GM21381 (cell line): ENCODE data around the gene PPTC7.
"Not testable (repeated sequence)": the region's sequence is repeated elsewhere in the genome, so short reads cannot be mapped to it uniquely, and the experiment has no call there.

Experiments
- ATAC-seq: cut with Tn5 transposase; IDR thresholded peaks from one replicate; pipeline ENCODE4 v1.9.1; 2021; ENCODE audit warnings: mild to moderate bottlenecking, moderate library complexity; ENCODE audit not compliant: unreplicated experiment

Gene PPTC7

DNA sequence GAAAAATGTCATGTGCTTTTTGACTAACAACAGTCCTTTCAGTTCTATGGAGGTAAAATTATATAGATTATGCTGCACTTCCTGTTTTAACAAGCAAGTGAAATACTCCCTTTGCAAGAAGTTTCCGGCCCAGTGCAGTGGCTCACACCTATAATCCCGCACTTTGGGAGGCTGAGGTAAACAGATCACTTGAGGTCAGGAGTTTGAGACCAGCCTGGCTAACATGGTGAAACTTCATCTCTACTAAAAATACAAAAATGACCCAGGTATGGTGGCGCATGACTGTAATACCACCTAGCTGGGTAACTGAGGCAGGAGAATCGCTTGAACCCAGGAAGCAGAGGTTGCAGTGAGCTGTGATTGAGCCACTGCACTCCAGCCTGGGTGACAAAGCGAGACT is 20.7 kb downstream of the PPTC7 start:
- ATAC-seq, result not testable (repeated sequence)

DNA sequence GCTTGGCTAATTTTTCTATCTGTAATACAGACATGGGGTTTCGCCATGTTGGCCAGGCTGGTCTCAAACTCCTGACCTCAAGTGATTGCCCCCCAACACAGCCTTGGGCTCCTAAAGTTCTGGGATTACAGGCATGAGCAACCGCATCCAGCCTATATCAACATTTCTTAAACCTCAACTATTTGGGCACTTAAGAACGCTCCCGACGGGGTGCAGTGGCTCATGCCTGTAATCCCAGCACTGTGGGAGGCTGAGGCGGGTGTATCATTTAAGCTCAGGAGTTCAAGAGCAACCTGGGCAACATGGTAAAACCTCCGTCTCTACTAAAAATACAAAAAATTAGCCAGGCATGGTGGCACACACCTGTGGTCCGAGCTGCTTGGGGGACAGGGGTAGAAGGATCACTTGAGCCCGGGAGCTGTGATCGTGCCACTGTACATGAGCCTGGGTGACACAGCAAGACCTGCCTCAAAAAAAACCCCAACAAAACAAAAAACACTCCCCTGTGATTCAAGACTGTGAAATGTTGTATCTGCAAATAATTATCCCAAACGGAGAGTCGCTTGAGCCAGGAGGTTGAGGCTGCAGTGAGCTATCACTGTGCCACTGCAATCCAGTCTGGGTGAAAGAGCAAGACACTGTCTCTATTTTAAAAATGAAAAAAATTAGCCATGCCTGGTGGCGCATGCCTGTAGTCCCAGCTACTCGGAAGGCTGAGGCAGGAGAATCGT is 21.5 kb downstream of the PPTC7 start:
- ATAC-seq, result no peak

DNA sequence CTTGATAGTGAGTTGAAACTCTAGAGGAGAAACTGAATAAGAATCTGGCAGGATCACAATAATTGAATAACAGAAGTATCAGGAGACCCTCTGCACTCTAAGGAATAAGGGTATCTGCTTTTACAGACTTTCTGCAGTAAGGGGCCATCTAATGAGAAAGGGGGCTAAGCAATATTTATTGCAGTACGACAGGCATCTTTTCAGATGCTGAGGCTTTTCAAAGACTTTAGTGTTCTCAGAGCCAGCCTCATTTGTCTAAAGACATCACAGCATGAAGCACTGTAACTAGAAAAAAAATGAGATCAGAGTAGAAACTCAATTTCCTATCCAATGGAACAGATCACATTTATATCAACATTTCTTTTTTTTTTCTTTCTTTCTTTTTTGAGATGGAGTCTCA is 22.2 kb downstream of the PPTC7 start:
- no peak for ATAC-seq

DNA sequence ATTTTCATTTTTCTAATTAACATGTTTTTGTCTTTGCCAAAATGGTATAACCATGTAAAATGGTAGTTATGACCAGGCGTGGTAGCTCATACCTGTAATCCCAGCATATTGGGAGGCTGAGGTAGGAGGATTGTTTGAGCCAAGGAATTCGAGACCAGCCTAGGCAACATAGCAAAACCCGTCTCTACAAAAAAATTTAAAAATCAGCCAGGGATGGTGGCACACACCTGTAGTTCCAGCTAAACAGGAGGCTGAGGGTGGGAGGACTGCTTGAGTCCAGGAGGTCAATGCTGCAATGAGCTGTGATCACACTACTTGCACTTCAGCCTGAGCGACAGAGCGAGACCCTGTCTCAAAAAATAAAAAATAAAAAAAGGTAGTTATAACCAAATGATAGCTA is 23.1 kb downstream of the PPTC7 start:
- no peak for ATAC-seq

DNA sequence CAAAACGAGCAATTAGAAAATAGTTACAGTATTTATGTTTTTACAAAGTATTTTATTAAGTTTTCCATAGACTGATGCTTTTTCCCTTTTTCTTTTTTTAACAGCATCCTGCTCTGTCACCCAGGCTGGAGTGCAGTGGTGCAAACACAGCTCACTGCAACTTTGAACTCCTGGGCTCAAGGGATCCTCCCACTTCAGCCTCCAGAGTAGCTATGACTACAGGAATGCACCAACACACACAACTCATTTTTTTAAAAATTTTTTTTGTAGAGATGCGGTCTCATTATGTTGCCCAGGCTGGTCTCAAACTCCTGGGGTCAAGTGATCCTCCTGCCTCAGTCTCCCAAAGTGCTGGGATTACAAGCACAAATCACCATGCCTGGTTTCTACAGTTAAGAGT is 24.2 kb downstream of the PPTC7 start:
- ATAC-seq, result not testable (repeated sequence)

DNA sequence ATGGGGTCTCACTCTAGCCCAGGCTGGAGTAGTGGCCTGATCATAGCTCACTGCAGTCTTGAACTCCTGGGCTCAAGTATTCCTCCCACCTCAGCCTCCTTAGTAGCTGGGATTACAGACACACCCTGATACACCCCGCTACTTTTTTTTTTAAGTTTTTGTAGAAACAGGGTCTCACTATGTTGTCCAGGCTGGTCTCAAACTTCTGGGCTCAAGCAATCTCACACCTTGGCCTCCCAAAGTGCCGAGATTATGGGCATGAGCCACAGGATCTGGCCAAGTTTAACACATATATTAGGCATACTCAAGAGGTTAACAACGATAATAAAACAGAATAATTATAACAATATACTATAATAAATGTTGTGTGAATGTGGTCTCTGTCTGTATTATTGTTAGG is 25.8 kb downstream of the PPTC7 start:
- no peak for ATAC-seq

- ATAC-seq, result no peak
Observed at GRCh38 chr12:110556705-110557104, 26.4 kb downstream of the PPTC7 start.

DNA sequence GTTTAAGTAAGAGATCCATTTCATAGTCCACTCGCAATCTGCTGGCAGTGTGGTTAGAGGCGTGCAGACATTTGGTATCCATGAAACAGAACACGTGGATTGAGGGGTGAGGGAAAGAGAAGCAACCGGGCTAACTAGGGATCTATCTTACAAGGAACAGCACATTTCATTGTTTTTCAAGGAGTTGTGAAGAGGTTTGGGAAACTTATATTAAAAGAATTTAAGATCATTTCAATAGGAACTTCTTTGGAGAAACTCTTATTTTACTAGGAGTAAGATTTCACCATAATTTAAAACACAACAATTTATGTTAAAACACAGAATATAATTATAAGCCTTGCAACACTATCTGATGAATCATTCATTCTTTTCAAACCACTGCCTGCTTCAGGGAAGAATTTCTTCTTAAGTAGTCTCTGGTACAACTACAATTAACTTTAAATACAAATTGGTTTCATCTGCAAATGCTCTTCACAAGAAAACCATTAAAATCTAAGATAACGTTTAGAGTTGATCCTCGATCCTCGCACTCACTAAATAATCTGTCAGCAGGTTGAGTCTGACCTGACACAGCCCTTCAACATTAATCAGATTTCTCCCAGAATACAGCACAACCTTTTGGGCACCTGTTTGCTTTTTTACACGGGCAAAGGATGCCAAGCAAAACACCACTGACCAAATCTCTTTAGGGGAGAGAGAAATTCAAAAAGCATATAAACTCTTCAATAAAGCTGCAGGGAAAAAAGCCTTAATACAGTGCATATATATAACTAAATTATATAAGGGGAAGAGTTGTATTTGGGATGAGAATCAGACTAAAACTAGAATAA is 27.3 kb downstream of the PPTC7 start:
- ATAC-seq, result no peak

DNA sequence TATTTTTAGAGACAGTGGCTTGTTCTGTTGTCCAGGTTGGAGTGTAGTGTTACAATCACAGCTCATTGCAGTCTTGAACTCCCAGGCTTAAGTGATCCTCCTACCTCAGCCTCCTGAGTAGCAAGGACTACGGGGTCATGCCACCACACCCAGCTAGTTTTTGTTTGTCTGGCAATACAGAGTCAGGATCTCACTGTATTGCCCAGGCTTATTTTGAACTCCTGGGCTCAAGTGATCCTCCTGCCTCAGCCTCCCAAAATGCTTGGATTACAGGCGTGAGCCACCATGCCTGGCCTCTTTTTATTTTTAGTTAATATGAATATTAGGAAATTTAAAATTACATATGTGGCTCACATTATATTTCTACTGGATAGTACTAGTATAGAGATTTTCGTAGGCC is 28.9 kb downstream of the PPTC7 start:
- no peak for ATAC-seq

DNA sequence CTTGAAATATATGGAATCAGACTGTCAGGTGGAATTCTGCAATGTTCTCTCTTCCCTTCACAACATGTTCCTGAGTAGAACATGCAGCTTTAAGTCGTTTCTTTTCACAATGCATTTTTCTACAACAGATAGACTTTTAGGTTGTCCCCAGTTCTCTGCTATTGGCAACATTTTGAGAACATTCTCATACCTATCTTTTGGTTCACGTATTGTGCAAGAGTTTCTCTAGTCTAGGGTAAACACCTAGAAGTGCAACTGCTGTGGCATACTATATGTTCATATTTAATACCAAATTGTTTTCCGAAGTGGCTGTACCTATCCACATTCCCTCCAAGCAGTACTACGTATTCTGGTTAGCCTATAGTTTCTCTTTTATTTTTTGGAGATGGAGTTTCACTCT is 32.1 kb downstream of the PPTC7 start:
- ATAC-seq, result no peak

DNA sequence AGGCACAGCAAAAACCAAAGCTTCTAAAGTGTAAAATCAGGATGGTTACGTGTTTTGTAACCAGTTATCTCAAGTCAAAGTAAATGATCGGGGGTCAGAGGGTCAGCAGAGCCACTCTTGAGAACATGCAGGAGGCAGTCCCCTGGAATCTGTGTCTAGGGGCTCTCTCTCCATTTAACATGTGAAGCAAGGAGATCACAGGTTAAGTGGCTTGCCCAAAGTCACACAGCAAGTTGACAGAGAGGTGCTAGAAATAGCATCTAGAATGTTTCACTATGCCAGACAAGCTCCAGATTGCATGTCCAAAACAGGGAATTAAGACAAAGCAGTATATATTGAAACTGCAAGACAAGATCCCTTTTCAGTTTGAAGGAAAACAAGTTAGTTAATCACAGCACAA is 33.4 kb downstream of the PPTC7 start:
- no peak for ATAC-seq

DNA sequence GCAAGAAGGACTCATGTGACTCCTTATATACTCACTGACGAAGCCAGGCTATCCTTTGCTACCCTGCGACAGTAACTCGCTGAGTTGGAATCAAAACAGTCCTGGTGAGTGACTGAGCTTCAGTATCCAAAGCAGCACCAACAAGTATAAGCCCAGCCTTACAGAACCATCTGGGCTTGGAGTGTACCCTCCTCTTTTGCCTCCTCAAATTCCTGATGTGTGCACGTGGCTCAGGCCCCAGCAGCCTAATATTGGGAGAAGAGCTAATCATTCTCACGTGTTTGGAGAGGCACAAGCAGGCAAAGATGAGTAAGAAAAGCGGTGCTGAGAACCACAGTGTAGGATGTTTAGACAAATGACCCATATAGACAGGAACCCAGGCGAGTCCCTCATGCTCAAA is 34.4 kb downstream of the PPTC7 start:
- no peak for ATAC-seq

DNA sequence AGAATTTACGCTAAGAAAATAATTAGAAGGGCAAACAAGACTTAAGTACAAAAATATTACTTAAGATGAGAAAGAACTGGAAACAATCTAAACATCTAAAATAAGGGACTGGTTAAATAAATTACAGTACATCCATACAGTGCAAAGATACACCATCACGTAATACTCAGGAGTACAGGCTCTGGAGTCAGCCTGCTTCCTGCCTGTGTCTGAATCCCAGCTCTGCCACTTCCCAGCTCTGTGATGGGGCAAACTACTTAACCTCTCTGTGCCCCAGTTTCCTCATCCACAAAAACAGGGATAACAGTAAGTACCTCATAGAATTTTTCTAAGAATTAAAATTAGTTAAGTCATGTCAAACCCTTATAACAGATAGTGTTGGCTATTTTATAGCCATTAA is 36.0 kb downstream of the PPTC7 start:
- no peak for ATAC-seq

GRCh38 chr12:110546339-110546738 is 36.8 kb downstream of the PPTC7 start:
- ATAC-seq, result no peak

GRCh38 chr12:110545812-110546211 is 37.3 kb downstream of the PPTC7 start:
- no peak for ATAC-seq

- ATAC-seq, result not testable (repeated sequence)
Observed at GRCh38 chr12:110545259-110545658, 37.9 kb downstream of the PPTC7 start.

DNA sequence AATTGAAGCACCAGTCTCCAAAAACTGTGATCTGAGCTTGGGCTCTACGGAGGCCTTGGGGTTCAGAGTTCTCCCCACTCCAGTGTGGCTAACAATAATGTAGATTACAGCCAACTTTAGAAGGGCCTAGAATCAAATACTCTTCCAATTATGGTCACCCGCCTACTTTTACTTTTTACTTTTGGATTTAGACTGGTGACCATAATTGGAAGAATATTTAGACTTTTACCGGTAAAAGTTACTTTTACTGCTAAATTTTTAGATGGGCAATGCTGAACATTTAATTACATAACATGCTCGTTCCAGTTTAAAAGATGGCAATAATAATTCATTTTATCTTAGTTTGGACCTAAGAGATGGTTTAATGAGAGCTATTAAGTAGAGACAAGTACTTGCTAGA is 39.2 kb downstream of the PPTC7 start:
- ATAC-seq, result no peak

GRCh38 chr12:110543252-110543959 is 39.7 kb downstream of the PPTC7 start:
- ATAC-seq, result no peak

GRCh38 chr12:110540048-110540447 is 43.1 kb downstream of the PPTC7 start:
- no peak for ATAC-seq

GRCh38 chr12:110538869-110539622 is 44.1 kb downstream of the PPTC7 start:
- no peak for ATAC-seq
